SJSA1 (cell line): ENCODE results near the gene L3MBTL1. TPM values are rescaled to one million over a fixed set of nuclear protein-coding genes. Genes with fewer than 3 reads are reported as not detected.

Source experiments
- DNase-seq, 2 experiments: peaks; one replicate each; pipeline ENCODE4 v3.0.0-alpha.2; 2015 to 2020; ENCODE audit warnings: low spot score in 2 of 2, low read depth in 1 of 2
- H3K27ac ChIP-seq: fragments of 250-450 bp; sonication (Bioruptor Pico); 2 replicates; pipeline ENCODE4 v1.5.1; 2020; ENCODE audit warnings: mild to moderate bottlenecking, moderate library complexity
- H3K27me3 ChIP-seq: fragments of 250-450 bp; sonication (Bioruptor Pico); replicated peaks from 2 replicates; pipeline ENCODE4 v1.5.1; 2020; ENCODE audit warnings: mild to moderate bottlenecking, moderate library complexity
- H3K36me3 ChIP-seq: fragments of 250-450 bp; sonication (Bioruptor Pico); 2 replicates; pipeline ENCODE4 v1.5.1; 2020; ENCODE audit warnings: mild to moderate bottlenecking
- H3K4me1 ChIP-seq: fragments of 250-450 bp; sonication (Bioruptor Pico); replicated peaks from 2 replicates; pipeline ENCODE4 v1.6.1; 2021; ENCODE audit warnings: mild to moderate bottlenecking
- H3K4me3 ChIP-seq: fragments of 250-450 bp; sonication (Bioruptor Pico); 2 replicates; pipeline ENCODE4 v1.5.1; 2020; ENCODE audit warnings: mild to moderate bottlenecking
- H3K9me3 ChIP-seq: fragments of 250-450 bp; sonication (Bioruptor Pico); replicated peaks from 2 replicates; pipeline ENCODE4 v1.5.1; 2020; ENCODE audit warnings: mild to moderate bottlenecking
- total RNA-seq: library from RNA; depleted of rRNA; stranded (reverse); fragments of >200 nt; shearing (Covaris generic); gene quantifications from 2 replicates; pipeline ENCODE4 v1.2.3, GENCODE V29; 2014

L3MBTL1 gene
- total RNA-seq, 1 experiment from 2014 or later, result not detected

GRCh38 chr20:43514648-43514999 is 7.1 kb downstream of the L3MBTL1 start:
- 0 out of 2 replicates have a peak, but pooled peaks cover 3% of the 10 kb centered on the region for H3K27me3 ChIP-seq
- H3K4me1 ChIP-seq, result no peaks in the 10 kb centered on the region
- H3K9me3 ChIP-seq, result no peaks in the 10 kb centered on the region
- H3K36me3 ChIP-seq, result no peaks in the 10 kb centered on the region
- H3K4me3 ChIP-seq, result no peak overlapping the region
- no peak for DNase-seq
- H3K27ac ChIP-seq, result no peak overlapping the region

- H3K27ac ChIP-seq, result no peak overlapping the region
- 0 out of 2 replicates have a peak, but pooled peaks cover 3% of the 10 kb centered on the region for H3K27me3 ChIP-seq
- no peak overlapping the region for H3K4me3 ChIP-seq
- no peaks in the 10 kb centered on the region for H3K4me1 ChIP-seq
- no peak for DNase-seq
- H3K9me3 ChIP-seq, result no peaks in the 10 kb centered on the region
- H3K36me3 ChIP-seq, result no peaks in the 10 kb centered on the region
These were observed 8.1 kb downstream of the L3MBTL1 start for GRCh38 chr20:43515628-43516027.

DNA sequence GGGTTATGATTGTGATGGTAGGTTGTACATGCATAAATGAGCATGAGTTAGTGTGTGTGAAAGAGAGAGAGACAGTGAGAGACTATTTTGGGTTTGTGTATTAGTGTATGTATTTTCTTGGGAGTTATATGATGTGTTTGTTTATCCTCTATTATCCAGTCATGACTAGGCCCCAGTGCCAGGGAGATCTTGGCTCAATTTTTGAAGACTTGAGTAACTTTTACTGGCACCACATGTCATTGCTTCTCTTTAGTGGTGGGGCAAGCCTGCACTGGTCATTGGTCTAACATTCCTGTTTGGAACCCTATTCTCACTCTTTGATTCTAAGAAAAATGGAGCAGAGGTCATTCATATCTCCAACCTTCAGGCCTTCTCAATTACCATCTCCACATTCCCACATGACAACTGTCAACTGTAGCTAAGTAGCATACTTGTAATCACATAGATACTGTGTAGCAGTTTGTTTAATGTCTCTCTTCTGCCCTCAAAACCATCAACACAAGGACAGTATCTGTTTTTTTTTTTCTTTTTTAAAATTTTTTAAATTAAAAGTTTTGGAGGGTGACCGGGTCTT is 8.8 kb downstream of the L3MBTL1 start:
- Histone ChIP-seq H3K4me1 (no peaks in the 10 kb centered on the region), H3K36me3 (no peaks in the 10 kb centered on the region), H3K9me3 (no peaks in the 10 kb centered on the region), H3K27me3 (0 out of 2 replicates have a peak, but pooled peaks cover 6% of the 10 kb centered on the region), H3K4me3 (no peak overlapping the region), H3K27ac (no peak overlapping the region)
- DNase-seq, result no peak

DNA sequence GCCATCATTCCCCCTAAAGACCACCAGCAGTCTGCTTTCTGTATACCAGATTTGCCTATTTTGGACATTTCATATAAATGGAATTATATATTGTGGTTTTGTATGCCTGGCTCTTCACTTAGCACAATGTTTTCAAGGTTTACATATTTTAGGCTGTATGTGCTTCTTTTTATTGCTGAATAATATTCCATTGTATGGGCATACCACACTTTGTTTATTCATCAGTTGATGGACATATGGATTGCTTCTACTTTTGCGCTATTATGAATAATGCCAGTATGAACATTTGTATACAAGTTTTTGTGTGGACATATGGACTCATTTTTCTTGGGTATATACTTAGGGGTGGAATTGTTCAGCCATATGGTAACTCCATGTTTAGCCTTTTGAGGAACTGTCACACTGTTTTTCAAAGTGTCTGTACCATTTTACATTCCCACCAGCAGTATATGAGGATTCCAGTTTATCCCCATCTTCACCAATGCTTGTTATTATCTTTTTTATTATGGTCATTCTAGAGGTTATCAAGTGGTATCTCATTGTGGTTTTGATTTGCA is 12.7 kb downstream of the L3MBTL1 start:
- Histone ChIP-seq H3K9me3 (0 out of 2 replicates have a peak, but pooled peaks cover 2% of the 10 kb centered on the region), H3K4me1 (no peaks in the 10 kb centered on the region), H3K27ac (no peak overlapping the region), H3K4me3 (no peak overlapping the region), H3K27me3 (0 out of 2 replicates have a peak, but pooled peaks cover 6% of the 10 kb centered on the region), H3K36me3 (no peaks in the 10 kb centered on the region)
- no peak for DNase-seq

- 0 out of 2 replicates have a peak, but pooled peaks cover 3% of the 10 kb centered on the region for H3K27me3 ChIP-seq
- no peak overlapping the region for H3K27ac ChIP-seq
- no peak for DNase-seq
These were observed 17.5 kb downstream of the L3MBTL1 start for GRCh38 chr20:43525021-43525420.

GRCh38 chr20:43528258-43528875 is 20.9 kb downstream of the L3MBTL1 start:
- 0 out of 2 replicates have a peak, but pooled peaks cover 2% of the 10 kb centered on the region for H3K9me3 ChIP-seq
- H3K36me3 ChIP-seq, result no peaks in the 10 kb centered on the region
- no peaks in the 10 kb centered on the region for H3K27me3 ChIP-seq
- no peaks in the 10 kb centered on the region for H3K4me1 ChIP-seq
- DNase-seq, result no peak
- H3K27ac ChIP-seq, result no peak overlapping the region
- no peak overlapping the region for H3K4me3 ChIP-seq

More at GRCh38 chr20:43525021-43525420, 17.5 kb downstream of the L3MBTL1 start:
- no peak overlapping the region for H3K4me3 ChIP-seq
- H3K36me3 ChIP-seq, result no peaks in the 10 kb centered on the region
- 0 out of 2 replicates have a peak, but pooled peaks cover 2% of the 10 kb centered on the region for H3K9me3 ChIP-seq
- no peaks in the 10 kb centered on the region for H3K4me1 ChIP-seq

DNA sequence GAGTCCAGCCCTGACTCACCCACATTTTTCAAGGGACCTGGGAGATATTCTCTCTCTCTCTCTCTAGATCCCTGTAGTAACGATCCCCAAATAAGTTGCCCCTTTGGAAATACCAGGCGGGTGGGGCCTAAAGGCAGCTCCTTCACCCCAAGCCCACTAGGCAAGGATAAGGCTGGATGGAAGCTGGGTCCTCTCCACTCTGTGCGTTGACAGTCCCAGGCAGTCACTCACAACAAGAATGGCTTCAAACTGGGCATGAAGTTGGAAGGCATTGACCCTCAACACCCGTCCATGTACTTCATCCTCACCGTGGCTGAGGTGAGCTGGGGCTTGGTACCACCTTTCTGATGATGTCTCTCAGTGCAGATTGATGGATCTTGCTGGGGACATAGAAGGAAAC is 21.6 kb downstream of the L3MBTL1 start:
- no peaks in the 10 kb centered on the region for H3K36me3 ChIP-seq
- H3K4me1 ChIP-seq, result no peaks in the 10 kb centered on the region
- H3K4me3 ChIP-seq, result no peak overlapping the region
- no peak for DNase-seq
- no peak overlapping the region for H3K27ac ChIP-seq
- 0 out of 2 replicates have a peak, but pooled peaks cover 2% of the 10 kb centered on the region for H3K9me3 ChIP-seq
- H3K27me3 ChIP-seq, result no peaks in the 10 kb centered on the region

DNA sequence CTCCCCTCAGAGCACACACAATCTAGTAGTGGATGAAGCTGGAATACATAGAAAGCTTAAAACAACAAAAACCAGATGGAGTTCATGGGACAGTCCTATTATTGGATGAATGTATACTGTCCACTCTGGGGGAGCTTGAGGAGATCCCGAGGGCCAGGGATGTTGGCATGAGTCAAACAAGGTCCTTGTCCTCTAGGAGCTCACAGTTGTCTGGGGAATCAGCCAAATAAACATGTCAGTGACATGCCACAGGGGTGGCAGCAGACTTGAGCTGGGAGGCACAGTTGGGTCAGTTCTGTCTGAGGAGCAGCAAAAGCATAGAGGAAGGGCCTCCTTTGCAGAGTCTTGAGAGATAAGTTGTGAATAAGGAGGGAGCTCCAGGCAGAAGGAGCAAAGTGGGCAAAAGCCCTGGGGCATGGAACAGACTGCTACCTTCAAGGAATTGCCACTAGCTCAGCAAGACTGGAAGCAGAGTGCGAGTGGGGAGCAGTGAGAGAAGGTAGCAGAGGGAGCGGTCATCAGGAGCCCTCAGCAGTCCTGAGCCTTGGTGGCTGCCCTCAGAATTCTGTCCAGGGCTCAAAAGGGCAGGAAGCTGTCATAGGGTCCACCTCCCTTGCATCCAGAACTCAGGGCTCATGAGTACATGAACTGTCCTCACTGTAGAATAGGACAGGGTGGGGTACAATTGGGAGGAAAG is 22.1 kb downstream of the L3MBTL1 start:
- Histone ChIP-seq H3K27ac (no peak overlapping the region), H3K9me3 (no peaks in the 10 kb centered on the region), H3K4me3 (no peak overlapping the region), H3K36me3 (no peaks in the 10 kb centered on the region), H3K4me1 (no peaks in the 10 kb centered on the region), H3K27me3 (no peaks in the 10 kb centered on the region)
- no peak for DNase-seq

DNA sequence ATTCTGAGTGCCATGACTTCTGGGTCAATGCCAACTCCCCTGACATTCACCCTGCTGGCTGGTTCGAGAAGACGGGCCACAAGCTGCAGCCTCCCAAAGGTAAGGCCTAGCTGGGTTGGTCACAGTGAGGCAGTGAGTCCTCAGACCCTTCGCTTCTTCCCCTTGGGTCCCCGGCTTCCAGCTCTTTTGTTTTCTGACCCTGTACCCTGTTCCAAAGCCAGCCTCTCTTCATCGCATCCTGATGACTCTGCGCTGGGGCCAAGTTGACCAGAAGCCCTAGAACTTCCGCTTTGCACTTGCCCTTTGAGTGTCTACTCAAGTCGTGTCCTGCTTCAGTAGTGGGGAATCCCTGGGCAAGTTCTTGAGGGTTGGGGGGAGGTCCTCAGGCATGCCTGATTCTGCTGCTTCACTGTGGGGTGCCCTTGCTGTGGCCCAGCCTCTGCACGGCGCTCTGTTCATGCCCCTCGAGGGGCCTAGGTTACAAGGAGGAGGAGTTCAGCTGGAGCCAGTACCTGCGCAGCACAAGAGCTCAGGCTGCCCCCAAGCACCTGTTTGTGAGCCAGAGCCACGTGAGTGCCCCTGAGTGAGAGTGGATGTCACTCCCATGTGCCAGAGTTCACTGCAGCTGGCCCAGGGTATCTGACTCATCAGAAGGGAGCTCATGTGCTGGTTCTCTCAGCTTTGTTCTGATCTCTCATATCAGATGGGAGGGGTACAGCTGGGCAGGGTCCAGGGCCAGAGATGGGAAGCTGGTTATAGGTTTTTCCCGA is 23.0 kb downstream of the L3MBTL1 start:
- no peak overlapping the region for H3K27ac ChIP-seq

GRCh38 chr20:43531091-43531443 is 23.6 kb downstream of the L3MBTL1 start:
- Histone ChIP-seq H3K27ac (no peak overlapping the region), H3K27me3 (no peaks in the 10 kb centered on the region), H3K4me3 (no peak overlapping the region), H3K36me3 (no peaks in the 10 kb centered on the region), H3K9me3 (no peaks in the 10 kb centered on the region), H3K4me1 (no peaks in the 10 kb centered on the region)
- DNase-seq, result no peak

More for the DNA sequence above, 23.0 kb downstream of the L3MBTL1 start:
- DNase-seq, result no peak
- no peaks in the 10 kb centered on the region for H3K4me1 ChIP-seq
- no peak overlapping the region for H3K4me3 ChIP-seq
- H3K27me3 ChIP-seq, result no peaks in the 10 kb centered on the region
- H3K9me3 ChIP-seq, result no peaks in the 10 kb centered on the region
- H3K36me3 ChIP-seq, result no peaks in the 10 kb centered on the region

- Histone ChIP-seq H3K27ac (no peak overlapping the region), H3K4me1 (no peaks in the 10 kb centered on the region), H3K27me3 (no peaks in the 10 kb centered on the region), H3K9me3 (no peaks in the 10 kb centered on the region), H3K4me3 (no peak overlapping the region), H3K36me3 (no peaks in the 10 kb centered on the region)
- DNase-seq, result no peak
These were observed 25.0 kb downstream of the L3MBTL1 start for GRCh38 chr20:43532416-43533055.

GRCh38 chr20:43533060-43533459 is 25.6 kb downstream of the L3MBTL1 start:
- no peaks in the 10 kb centered on the region for H3K27me3 ChIP-seq
- no peak for DNase-seq
- no peak overlapping the region for H3K27ac ChIP-seq

GRCh38 chr20:43534016-43534415 is 26.5 kb downstream of the L3MBTL1 start:
- Histone ChIP-seq H3K9me3 (no peaks in the 10 kb centered on the region), H3K27me3 (no peaks in the 10 kb centered on the region), H3K4me1 (no peaks in the 10 kb centered on the region), H3K36me3 (no peaks in the 10 kb centered on the region), H3K4me3 (no peak overlapping the region), H3K27ac (no peak overlapping the region)
- no peak for DNase-seq

More at GRCh38 chr20:43533060-43533459, 25.6 kb downstream of the L3MBTL1 start:
- no peaks in the 10 kb centered on the region for H3K9me3 ChIP-seq
- no peaks in the 10 kb centered on the region for H3K4me1 ChIP-seq
- H3K4me3 ChIP-seq, result no peak overlapping the region
- H3K36me3 ChIP-seq, result no peaks in the 10 kb centered on the region
